ENCODE results near the gene COL4A6. TPM values are rescaled to one million over a fixed set of nuclear protein-coding genes. Genes with fewer than 3 reads are reported as not detected.

Gene COL4A6
- total and polyA plus RNA-seq, 8 donors: 0.58 to 30.8 (median 9.0) TPM

DNA sequence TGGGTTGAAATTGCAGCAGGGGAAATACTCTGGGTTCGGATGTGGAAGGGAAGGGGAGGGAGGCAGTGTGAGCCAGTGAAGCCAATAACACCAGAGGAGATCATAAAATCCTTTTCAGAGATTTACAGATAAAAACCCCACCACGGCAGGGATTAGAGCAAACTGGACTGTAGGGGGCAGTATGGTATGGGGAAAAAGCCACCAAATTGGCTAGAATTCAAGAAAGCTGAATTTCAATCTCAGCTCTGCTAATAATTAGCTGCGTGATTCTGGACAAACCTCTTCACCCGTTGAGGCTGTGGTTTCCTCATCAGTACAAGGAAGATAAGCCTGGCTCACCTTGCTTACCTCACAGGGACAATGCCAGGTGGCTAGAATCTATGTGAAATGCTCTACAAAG is 238.5 kb downstream of the COL4A6 start:
- Histone ChIP-seq H3K27me3 (peaks cover 0 to 11% (median 0%) of the 10 kb centered on the region in 3 donors), H3K4me1 (no peaks in the 10 kb centered on the region), H3K9me3 (no peaks in the 10 kb centered on the region), H3K4me3 (no peak overlapping the region), H3K27ac (peak overlapping the region in 1 of 5 donors; percentile 0), H3K36me3 (no peaks in the 10 kb centered on the region)
- peak in 1 of 2 donors; percentile 50 for DNase-seq
- peak in 2 of 3 donors; percentile 14 to 16 for TF ChIP-seq POLR2AphosphoS5 (IDR thresholded peaks at IDR 0.05)
- no peak for TF ChIP-seq EP300 (IDR thresholded peaks at IDR 0.05)
- TF ChIP-seq POLR2A (IDR thresholded peaks at IDR 0.05): no peak
- TF ChIP-seq, protein P1, sequence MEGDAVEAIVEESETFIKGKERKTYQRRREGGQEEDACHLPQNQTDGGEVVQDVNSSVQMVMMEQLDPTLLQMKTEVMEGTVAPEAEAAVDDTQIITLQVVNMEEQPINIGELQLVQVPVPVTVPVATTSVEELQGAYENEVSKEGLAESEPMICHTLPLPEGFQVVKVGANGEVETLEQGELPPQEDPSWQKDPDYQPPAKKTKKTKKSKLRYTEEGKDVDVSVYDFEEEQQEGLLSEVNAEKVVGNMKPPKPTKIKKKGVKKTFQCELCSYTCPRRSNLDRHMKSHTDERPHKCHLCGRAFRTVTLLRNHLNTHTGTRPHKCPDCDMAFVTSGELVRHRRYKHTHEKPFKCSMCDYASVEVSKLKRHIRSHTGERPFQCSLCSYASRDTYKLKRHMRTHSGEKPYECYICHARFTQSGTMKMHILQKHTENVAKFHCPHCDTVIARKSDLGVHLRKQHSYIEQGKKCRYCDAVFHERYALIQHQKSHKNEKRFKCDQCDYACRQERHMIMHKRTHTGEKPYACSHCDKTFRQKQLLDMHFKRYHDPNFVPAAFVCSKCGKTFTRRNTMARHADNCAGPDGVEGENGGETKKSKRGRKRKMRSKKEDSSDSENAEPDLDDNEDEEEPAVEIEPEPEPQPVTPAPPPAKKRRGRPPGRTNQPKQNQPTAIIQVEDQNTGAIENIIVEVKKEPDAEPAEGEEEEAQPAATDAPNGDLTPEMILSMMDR (IDR thresholded peaks at IDR 0.05): peak in 5 of 7 experiments; percentile 19 to 52 (median 27)
- intact Hi-C loops (cut with DNase I; ENCODE audit: low total_unique reads): no loop called here
- WGBS, 5 donors: 2 to 5% (median 4%) methylated on average over 4 of the region's 4 CpGs

DNA sequence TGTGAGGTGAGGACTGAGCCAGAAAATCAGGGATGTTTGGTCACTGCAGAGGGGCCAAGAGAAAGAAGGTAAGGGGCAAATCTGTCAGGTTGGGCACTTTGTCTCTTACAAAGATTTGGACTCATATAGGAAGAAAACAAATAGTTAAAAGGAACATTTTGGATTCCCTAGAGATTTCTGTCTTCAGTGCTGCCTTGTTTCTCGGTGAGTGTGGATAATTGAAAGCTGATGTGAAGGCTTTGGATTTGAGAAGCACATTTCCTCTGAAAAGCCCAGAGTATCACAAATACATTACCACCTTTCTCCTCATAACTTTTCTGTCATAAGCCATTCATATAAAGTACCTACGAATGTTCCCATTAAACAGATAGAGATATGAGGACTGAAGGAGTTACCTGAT is 239.2 kb downstream of the COL4A6 start:
- H3K27ac ChIP-seq: peak overlapping the region in 1 of 5 donors; percentile 0
- H3K27me3 ChIP-seq: peaks cover 0 to 11% (median 0%) of the 10 kb centered on the region in 3 donors
- no peak for DNase-seq
- intact Hi-C loops (cut with DNase I; ENCODE audit: low total_unique reads): no loop called here
- WGBS, 5 donors: 38 to 69% (median 57%) methylated on average over 2 of the region's 2 CpGs
- no peaks in the 10 kb centered on the region for H3K36me3 ChIP-seq
- no peaks in the 10 kb centered on the region for H3K4me1 ChIP-seq
- TF ChIP-seq EP300 (IDR thresholded peaks at IDR 0.05): no peak
- TF ChIP-seq POLR2A (IDR thresholded peaks at IDR 0.05): no peak
- TF ChIP-seq, protein P1 (IDR thresholded peaks at IDR 0.05): no peak
- TF ChIP-seq POLR2AphosphoS5 (IDR thresholded peaks at IDR 0.05): no peak
- no peak overlapping the region for H3K4me3 ChIP-seq
- H3K9me3 ChIP-seq: no peaks in the 10 kb centered on the region

DNA sequence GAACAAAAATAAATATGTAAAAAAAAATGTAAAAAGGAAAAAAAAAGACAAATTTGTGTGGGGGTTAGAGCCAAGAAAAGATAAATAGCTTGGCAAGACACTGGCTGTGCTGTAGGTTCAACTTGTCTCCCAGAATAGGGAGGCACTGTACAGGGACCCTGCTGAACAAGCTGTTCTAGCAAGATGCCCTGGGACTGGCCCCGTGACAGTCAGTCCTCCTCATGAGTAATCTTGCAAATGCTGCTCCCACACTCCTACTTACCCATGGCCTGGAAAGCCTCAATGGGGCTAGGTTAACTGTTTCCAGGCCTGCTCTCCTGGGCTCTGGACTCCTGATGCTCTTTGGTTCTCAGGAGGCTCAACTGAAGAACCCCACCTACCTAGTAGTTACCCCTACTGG is 239.8 kb downstream of the COL4A6 start:
- Histone ChIP-seq H3K4me3 (no peak overlapping the region), H3K27ac (no peak overlapping the region), H3K9me3 (no peaks in the 10 kb centered on the region), H3K27me3 (peaks cover 0 to 11% (median 0%) of the 10 kb centered on the region in 3 donors), H3K4me1 (no peaks in the 10 kb centered on the region), H3K36me3 (no peaks in the 10 kb centered on the region)
- intact Hi-C loops (cut with DNase I; ENCODE audit: low total_unique reads): no loop called here
- TF ChIP-seq EP300 (IDR thresholded peaks at IDR 0.05) (no peak), POLR2AphosphoS5 (IDR thresholded peaks at IDR 0.05) (no peak), POLR2A (IDR thresholded peaks at IDR 0.05) (no peak)
- TF ChIP-seq, protein P1 (IDR thresholded peaks at IDR 0.05): no peak
- WGBS, 5 donors: 56 to 92% (median 68%) methylated on average over 1 of the region's 1 CpG; no CpG with 5 or more reads in 1 of the 5 donors
- peak in 1 of 2 donors; percentile 21 for DNase-seq

DNA sequence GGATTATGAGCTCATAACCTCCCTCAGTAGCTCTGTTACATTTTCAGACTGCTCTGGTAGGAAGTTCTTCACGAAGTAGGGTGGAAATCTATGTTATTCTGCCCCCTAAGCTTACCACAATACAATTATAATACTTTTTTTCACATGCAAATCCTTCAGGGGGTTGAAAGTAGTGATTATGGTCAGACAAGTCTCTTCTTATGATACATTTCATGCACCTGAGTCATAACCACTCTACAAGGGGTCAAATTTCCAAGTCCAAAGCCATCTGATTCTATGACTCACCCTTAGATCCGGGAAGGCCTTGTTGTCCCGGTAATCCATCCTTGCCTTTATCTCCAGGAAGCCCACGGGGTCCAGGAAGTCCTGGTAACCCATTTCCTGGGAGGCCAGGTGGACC is 251.4 kb downstream of the COL4A6 start:
- Histone ChIP-seq H3K27ac (no peak overlapping the region), H3K4me1 (no peaks in the 10 kb centered on the region), H3K4me3 (no peak overlapping the region), H3K36me3 (peaks cover 0 to 3% (median 0%) of the 10 kb centered on the region in 4 donors), H3K9me3 (no peaks in the 10 kb centered on the region), H3K27me3 (peaks cover 0 to 4% (median 0%) of the 10 kb centered on the region in 3 donors)
- DNase-seq: no peak
- intact Hi-C loops (cut with DNase I; ENCODE audit: low total_unique reads): no loop called here
- 34 to 74% (median 45%) methylated on average over 2 to 4 of the region's 4 CpGs for WGBS, 5 donors
- TF ChIP-seq EP300 (IDR thresholded peaks at IDR 0.05) (no peak), POLR2A (IDR thresholded peaks at IDR 0.05) (no peak), POLR2AphosphoS5 (IDR thresholded peaks at IDR 0.05) (no peak)
- TF ChIP-seq, protein P1 (IDR thresholded peaks at IDR 0.05): no peak
